Measurements from ENCODE around the gene ELFN2.

DNA sequence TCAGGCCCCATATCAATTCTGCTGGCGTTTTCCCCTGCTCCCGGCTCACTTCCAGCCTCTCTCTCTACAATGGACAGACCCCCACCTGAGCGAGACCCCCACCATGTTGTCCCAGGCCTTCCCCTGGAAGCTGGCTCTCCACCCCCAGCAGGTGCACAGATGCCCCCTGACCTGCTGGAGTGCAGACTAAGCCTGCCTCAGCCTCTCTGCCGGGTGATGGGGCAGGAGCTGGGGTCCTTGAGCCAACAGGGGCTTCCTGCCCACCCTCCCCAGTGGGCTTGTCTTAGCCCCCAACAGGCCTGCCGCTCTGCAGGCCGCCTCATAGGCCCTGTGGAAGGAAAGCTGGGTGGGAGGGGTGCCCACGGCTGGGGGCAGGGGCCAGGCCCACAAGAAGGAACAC lies 10.0 kb downstream of the ELFN2 start:
- TF ChIP-seq, protein P1, sequence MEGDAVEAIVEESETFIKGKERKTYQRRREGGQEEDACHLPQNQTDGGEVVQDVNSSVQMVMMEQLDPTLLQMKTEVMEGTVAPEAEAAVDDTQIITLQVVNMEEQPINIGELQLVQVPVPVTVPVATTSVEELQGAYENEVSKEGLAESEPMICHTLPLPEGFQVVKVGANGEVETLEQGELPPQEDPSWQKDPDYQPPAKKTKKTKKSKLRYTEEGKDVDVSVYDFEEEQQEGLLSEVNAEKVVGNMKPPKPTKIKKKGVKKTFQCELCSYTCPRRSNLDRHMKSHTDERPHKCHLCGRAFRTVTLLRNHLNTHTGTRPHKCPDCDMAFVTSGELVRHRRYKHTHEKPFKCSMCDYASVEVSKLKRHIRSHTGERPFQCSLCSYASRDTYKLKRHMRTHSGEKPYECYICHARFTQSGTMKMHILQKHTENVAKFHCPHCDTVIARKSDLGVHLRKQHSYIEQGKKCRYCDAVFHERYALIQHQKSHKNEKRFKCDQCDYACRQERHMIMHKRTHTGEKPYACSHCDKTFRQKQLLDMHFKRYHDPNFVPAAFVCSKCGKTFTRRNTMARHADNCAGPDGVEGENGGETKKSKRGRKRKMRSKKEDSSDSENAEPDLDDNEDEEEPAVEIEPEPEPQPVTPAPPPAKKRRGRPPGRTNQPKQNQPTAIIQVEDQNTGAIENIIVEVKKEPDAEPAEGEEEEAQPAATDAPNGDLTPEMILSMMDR (IDR thresholded peaks at IDR 0.05; ENCODE audit: poor library complexity, severe bottlenecking): no peak
- TF ChIP-seq EP300 (conservative IDR thresholded peaks at IDR 0.05; ENCODE audit: poor library complexity, severe bottlenecking) (no peak), POLR2AphosphoS5 (IDR thresholded peaks at IDR 0.05) (no peak), TAF1 (IDR thresholded peaks at IDR 0.05; ENCODE audit: low read depth) (no peak), EZH2 (IDR thresholded peaks at IDR 0.05; ENCODE audit: borderline replicate concordance, insufficient read depth, low read length, poor library complexity, severe bottlenecking) (no peak), RAD21 (conservative IDR thresholded peaks at IDR 0.05) (no peak), SMC3 (conservative IDR thresholded peaks at IDR 0.05; ENCODE audit: poor library complexity) (no peak)
- TF ChIP-seq, protein P2, sequence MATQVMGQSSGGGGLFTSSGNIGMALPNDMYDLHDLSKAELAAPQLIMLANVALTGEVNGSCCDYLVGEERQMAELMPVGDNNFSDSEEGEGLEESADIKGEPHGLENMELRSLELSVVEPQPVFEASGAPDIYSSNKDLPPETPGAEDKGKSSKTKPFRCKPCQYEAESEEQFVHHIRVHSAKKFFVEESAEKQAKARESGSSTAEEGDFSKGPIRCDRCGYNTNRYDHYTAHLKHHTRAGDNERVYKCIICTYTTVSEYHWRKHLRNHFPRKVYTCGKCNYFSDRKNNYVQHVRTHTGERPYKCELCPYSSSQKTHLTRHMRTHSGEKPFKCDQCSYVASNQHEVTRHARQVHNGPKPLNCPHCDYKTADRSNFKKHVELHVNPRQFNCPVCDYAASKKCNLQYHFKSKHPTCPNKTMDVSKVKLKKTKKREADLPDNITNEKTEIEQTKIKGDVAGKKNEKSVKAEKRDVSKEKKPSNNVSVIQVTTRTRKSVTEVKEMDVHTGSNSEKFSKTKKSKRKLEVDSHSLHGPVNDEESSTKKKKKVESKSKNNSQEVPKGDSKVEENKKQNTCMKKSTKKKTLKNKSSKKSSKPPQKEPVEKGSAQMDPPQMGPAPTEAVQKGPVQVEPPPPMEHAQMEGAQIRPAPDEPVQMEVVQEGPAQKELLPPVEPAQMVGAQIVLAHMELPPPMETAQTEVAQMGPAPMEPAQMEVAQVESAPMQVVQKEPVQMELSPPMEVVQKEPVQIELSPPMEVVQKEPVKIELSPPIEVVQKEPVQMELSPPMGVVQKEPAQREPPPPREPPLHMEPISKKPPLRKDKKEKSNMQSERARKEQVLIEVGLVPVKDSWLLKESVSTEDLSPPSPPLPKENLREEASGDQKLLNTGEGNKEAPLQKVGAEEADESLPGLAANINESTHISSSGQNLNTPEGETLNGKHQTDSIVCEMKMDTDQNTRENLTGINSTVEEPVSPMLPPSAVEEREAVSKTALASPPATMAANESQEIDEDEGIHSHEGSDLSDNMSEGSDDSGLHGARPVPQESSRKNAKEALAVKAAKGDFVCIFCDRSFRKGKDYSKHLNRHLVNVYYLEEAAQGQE (IDR thresholded peaks at IDR 0.05; ENCODE audit: borderline replicate concordance): no peak

Data from neural cell (in vitro differentiated cells).